ENCODE measurements around the gene CCDC71. TPM values are rescaled to one million over a fixed set of nuclear protein-coding genes. Genes with fewer than 3 reads are reported as not detected.

CCDC71 gene
- polyA plus RNA-seq, 3 donors: 8.0 to 18.7 (median 9.1) TPM

DNA sequence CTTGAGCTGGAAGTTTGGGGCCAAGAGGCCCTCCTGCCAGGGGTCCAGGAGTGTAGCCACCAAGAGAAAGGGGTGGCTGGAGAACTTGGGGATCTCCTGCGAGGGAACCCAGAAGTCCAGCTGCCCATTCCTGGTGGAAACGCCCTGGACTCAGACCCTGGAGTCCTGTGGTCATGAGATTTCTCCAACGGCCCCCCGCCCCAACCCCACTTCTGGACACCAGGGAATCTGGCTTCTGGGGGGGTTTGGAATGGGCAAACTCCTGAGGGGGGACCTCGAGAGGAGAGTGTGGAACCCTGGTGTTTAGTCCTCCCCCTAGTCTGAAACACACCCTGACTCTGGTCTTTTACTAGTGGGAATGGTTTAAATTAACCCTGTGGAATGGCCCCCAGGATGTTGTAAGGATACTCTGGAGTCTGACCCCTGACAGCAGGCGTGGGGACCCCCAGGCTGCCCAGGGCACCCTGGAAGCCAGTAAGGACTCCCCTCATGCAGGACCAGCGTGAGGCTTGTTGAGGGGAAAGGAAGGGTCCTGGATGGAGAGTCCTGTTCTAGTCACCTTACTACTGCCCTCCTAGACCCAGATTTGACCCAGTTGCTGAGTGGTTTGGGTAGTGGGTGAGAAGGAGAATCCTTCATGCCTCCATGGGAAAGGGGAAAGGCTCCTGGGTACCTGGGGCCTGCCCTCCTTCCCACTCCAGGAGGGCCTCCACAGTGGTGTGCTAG is 5.8 kb upstream of the CCDC71 start:
- 16 to 30% (median 21%) methylated on average over 7 of the region's 7 CpGs for WGBS, 3 donors
- no peak overlapping the region for H3K27ac ChIP-seq (ENCODE audit: low read depth, low read length)

DNA sequence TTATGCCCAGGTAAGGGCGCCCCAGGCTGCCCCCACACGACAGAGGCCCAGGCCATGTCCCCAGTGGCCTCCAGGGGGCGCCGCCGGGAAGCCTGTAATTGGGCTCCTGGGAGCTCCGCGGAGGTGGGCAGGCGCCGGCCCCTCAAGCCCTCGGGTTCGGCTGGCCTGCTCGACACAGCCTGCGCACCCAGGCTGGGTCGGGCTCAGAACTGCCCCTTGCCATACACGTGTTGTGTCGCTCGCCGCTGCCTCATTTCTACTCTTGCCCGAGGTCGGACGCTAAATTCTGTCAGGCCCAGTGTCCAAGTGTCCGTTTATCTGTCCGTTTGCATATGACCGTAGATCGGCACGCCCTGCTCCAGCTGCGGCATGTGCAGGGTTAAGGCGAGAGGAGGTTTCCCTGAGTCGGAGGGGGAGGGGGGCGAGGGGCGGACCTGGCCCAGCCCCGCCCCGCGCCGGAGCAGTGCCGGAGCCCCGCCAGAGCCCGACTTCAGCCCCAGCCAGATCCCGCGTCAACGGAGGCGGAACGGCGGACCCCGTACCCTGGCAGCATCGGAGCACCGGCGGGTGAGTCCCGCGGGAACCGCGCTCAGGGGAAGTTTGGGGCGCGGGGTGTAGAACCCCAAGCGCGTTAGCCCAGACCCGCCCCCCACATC is 5.1 kb upstream of the CCDC71 start, which contains the start of gene KLHDC8B:
Gene KLHDC8B (plus strand): TSS at position 480 of the 656 bp plus-strand sequence. CDS start 1,172 bp downstream, outside the sequence.
- no peak within 1 kb of the TSS for H3K27ac ChIP-seq (ENCODE audit: low read depth, low read length)
- WGBS, 3 donors: 1% methylated on average over 53 to 57 of the region's 57 CpGs

GRCh38 chr3:49170744-49171118 is 4.6 kb upstream of the CCDC71 start:
- 0 to 13% (median 8%) methylated on average over 1 of the region's 1 CpG for WGBS, 3 donors
- no peak overlapping the region for H3K27ac ChIP-seq (ENCODE audit: low read depth, low read length)

- WGBS, 3 donors: 86 to 91% (median 88%) methylated on average over 6 of the region's 6 CpGs
Observed at GRCh38 chr3:49166752-49167556, 823 bp upstream of the CCDC71 start.

GRCh38 chr3:49164983-49165720 is 979 bp downstream of the CCDC71 start:
- no peak overlapping the region for H3K27ac ChIP-seq (ENCODE audit: low read depth, low read length)
- 22 to 47% (median 41%) methylated on average over 6 of the region's 6 CpGs for WGBS, 3 donors

More at GRCh38 chr3:49166752-49167556, 823 bp upstream of the CCDC71 start:
- no peak overlapping the region for H3K27ac ChIP-seq (ENCODE audit: low read depth, low read length)

DNA sequence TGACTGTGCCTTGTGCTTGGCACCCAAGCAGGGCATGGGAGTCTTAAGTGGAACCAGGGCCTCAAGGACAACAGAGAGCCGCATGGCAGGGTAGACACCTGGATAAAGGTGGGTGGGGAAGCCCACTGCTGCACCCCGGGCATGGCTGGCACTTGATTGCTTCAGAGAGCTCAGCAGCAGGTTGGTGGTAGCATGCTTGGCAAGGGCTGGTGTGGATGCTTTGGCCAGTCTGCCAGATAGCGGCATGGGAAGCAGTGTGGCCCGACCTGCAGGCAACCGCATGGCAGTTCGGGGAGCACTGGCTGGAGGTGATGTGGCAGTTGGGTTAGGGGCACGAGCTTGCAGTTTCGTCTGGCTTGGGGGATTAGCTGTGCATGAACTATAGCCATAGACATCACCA is 2.5 kb downstream of the CCDC71 start:
- H3K27ac ChIP-seq (ENCODE audit: low read depth, low read length): no peak overlapping the region
- 91 to 92% (median 92%) methylated on average over 8 of the region's 8 CpGs for WGBS, 3 donors

GRCh38 chr3:49162751-49163419 is 3.2 kb downstream of the CCDC71 start:
- H3K27ac ChIP-seq (ENCODE audit: low read depth, low read length): no peak overlapping the region
- WGBS, 3 donors: 92 to 94% (median 93%) methylated on average over 21 of the region's 21 CpGs

DNA sequence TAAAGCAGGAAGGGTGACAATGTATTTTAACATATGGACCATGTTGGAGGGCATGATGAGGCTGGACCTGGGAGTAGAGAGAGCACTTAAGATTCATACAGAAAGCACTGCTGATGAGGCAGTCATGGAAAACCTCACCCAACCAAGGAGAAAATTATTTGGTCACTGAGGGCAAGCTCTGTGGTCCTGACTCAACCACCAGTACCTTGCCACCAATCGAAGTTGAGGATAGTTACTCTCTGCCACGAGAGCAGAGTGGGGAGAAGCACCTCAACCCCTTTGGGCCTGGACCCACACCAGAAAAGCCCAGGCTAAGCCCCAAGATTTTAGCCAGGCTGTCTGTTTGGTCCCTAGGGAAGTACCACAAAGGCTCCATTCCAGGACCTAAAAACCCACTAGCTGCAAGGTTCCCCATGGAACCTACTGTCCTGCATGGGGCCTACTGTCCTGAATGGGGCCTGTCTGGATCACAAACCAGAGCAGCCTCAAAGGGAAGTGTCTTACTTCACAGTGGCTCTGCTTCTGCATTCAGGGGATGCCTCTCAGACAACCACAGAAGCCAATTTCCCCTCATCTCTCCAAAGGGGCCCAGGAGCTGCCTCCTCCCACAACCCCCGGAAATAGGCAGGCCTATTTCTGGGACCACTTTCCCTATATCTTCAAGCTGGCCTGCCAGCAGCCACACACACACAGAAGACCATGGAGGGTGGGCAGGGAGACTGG is 4.2 kb downstream of the CCDC71 start:
- H3K27ac ChIP-seq (ENCODE audit: low read depth, low read length): no peak overlapping the region
- WGBS, 3 donors: 60 to 89% (median 69%) methylated on average over 3 of the region's 3 CpGs

GRCh38 chr3:49161197-49161596 is 4.9 kb downstream of the CCDC71 start:
- no peak overlapping the region for H3K27ac ChIP-seq (ENCODE audit: low read depth, low read length)
- WGBS, 3 donors: 96 to 98% (median 98%) methylated on average over 2 of the region's 2 CpGs

GRCh38 chr3:49158792-49159191 is 7.3 kb downstream of the CCDC71 start:
- H3K27ac ChIP-seq (ENCODE audit: low read depth, low read length): no peak overlapping the region
- WGBS, 3 donors: 72 to 76% (median 76%) methylated on average over 2 of the region's 2 CpGs

DNA sequence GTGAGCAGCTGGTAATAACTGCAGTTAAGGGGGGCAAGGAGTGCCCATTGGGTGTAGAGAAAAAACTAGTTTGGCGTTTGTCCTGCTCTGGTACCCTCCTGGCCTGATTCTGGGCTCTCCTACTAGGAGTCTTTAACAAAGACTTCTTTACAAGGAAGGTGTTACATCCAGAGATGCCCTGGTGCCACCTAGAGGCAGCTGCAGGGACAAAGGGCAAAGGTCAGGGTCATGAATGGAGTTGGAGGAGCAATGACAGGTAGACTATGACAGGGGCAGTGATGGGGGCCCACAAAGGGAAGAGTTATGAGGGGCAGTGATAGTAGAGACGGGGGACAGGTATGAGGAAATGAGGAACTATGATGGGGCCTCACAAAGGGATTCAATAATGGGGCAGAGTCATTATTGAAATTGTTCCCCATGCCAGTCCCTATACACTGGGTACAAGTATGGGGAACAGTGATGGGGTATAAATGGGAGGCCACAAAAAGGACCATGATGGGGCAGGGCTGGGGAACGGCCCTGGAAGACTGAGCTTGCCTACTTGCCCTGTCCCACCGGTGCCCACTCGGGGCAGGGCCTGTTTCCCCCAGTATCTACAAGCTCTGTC is 7.9 kb downstream of the CCDC71 start:
- no peak overlapping the region for H3K27ac ChIP-seq (ENCODE audit: low read depth, low read length)
- WGBS, 3 donors: 56 to 69% (median 66%) methylated on average over 5 of the region's 5 CpGs

GRCh38 chr3:49157289-49157688 is 8.8 kb downstream of the CCDC71 start:
- 56 to 79% (median 75%) methylated on average over 1 of the region's 1 CpG for WGBS, 3 donors
- H3K27ac ChIP-seq (ENCODE audit: low read depth, low read length): no peak overlapping the region

GRCh38 chr3:49153349-49153912 is 12.7 kb downstream of the CCDC71 start:
- 86 to 88% (median 88%) methylated on average over 3 of the region's 3 CpGs for WGBS, 3 donors
- H3K27ac ChIP-seq (ENCODE audit: low read depth, low read length): no peak overlapping the region

DNA sequence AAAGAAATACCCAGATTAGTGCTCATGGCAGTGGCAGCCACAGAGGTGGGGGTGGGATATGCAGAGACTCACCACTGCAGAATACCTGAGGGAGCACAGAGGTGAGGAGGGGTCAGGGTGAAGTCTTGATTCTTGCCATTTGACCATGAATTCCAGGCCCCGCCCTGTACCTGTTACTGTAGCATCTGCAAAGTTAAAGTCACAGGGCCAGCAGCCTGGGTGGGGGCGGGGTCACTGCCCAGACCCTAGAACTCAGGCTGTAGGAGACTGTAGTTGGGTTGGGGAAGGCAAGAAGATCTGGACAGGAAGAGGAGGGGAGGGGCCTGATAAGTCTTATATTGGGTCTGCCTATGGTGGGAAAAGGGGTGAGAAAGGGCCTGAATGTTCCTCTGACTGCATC is 14.5 kb downstream of the CCDC71 start:
- 78 to 97% (median 94%) methylated on average over 2 of the region's 2 CpGs for WGBS, 3 donors
- H3K27ac ChIP-seq (ENCODE audit: low read depth, low read length): no peak overlapping the region

DNA sequence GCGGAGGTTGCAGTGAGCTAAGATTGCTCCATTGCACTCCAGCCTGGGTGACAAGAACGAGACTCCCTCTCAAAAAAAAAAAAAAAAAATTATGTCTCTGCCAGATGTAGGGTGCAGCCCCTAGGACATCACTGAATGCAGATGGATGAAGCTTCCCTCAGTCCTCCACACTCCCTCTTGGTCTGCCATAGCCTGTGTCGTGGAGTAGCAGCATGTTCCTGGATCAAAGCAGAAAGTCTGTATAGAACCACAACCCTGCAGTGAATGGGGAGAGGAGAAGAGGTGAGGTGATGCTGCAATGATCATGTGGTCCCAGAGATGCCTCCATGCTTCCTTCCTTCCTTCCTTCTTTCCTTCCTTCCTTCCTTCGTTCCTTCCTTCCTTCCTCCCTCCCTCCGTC is 18.0 kb downstream of the CCDC71 start:
- H3K27ac ChIP-seq (ENCODE audit: low read depth, low read length): no peak overlapping the region
- 57 to 75% (median 62%) methylated on average over 5 of the region's 5 CpGs for WGBS, 3 donors

GRCh38 chr3:49140080-49140479 is 26.1 kb downstream of the CCDC71 start:
- 67 to 75% (median 75%) methylated on average over 3 of the region's 3 CpGs for WGBS, 3 donors
- H3K27ac ChIP-seq (ENCODE audit: low read depth, low read length): no peak overlapping the region

GRCh38 chr3:49135499-49135898 is 30.6 kb downstream of the CCDC71 start:
- WGBS, 3 donors: 79 to 90% (median 85%) methylated on average over 4 of the region's 4 CpGs
- H3K27ac ChIP-seq (ENCODE audit: low read depth, low read length): no peak overlapping the region
